ENCODE results near the gene NUCB2.
"Not testable (repeated sequence)": the region's sequence is repeated elsewhere in the genome, so short reads cannot be mapped to it uniquely, and the experiment has no call there.

Gene NUCB2

GRCh38 chr11:17276236-17277023 is at the start of gene NUCB2:
Gene NUCB2, plus strand, starts transcription at chr11:17276739. Its CDS starts 18,585 bp downstream, at chr11:17295324.
- peak; percentile 96 for DNase-seq (ENCODE audit: low spot score)

GRCh38 chr11:17228186-17228925 is 48.2 kb upstream of the NUCB2 start:
- DNase-seq (ENCODE audit: low spot score): not testable (repeated sequence)

GRCh38 chr11:17229481-17230152 is 46.9 kb upstream of the NUCB2 start:
- DNase-seq (ENCODE audit: low spot score): no peak

GRCh38 chr11:17230867-17231851 is 45.4 kb upstream of the NUCB2 start:
- no peak for DNase-seq (ENCODE audit: low spot score)

GRCh38 chr11:17233101-17233500 is 43.4 kb upstream of the NUCB2 start:
- no peak for DNase-seq (ENCODE audit: low spot score)

- peak; percentile 6 for DNase-seq (ENCODE audit: low spot score)
Measured at GRCh38 chr11:17238377-17238776, 38.2 kb upstream of the NUCB2 start.

GRCh38 chr11:17239927-17240326 is 36.6 kb upstream of the NUCB2 start:
- not testable (repeated sequence) for DNase-seq (ENCODE audit: low spot score)

- no peak for DNase-seq (ENCODE audit: low spot score)
Measured at GRCh38 chr11:17240780-17241179, 35.8 kb upstream of the NUCB2 start.

GRCh38 chr11:17242954-17243353 is 33.6 kb upstream of the NUCB2 start:
- not testable (repeated sequence) for DNase-seq (ENCODE audit: low spot score)

- DNase-seq (ENCODE audit: low spot score): no peak
Measured at GRCh38 chr11:17244046-17244445, 32.5 kb upstream of the NUCB2 start.

GRCh38 chr11:17250561-17251350 is 25.8 kb upstream of the NUCB2 start:
- DNase-seq (ENCODE audit: low spot score): no peak

GRCh38 chr11:17252704-17253103 is 23.8 kb upstream of the NUCB2 start:
- no peak for DNase-seq (ENCODE audit: low spot score)

- DNase-seq (ENCODE audit: low spot score): no peak
Measured at GRCh38 chr11:17256512-17256911, 20.0 kb upstream of the NUCB2 start.

- DNase-seq (ENCODE audit: low spot score): no peak
Measured at GRCh38 chr11:17257196-17257595, 19.3 kb upstream of the NUCB2 start.

- DNase-seq (ENCODE audit: low spot score): no peak
Measured at GRCh38 chr11:17258670-17259069, 17.9 kb upstream of the NUCB2 start.

- no peak for DNase-seq (ENCODE audit: low spot score)
Measured at GRCh38 chr11:17259519-17259918, 17.0 kb upstream of the NUCB2 start.

- DNase-seq (ENCODE audit: low spot score): no peak
Measured at GRCh38 chr11:17260020-17260419, 16.5 kb upstream of the NUCB2 start.

- no peak for DNase-seq (ENCODE audit: low spot score)
Measured at GRCh38 chr11:17263769-17264168, 12.8 kb upstream of the NUCB2 start.

GRCh38 chr11:17266781-17267180 is 9.8 kb upstream of the NUCB2 start:
- peak; percentile 55 for DNase-seq (ENCODE audit: low spot score)

GRCh38 chr11:17267576-17267975 is 9.0 kb upstream of the NUCB2 start:
- peak; percentile 25 for DNase-seq (ENCODE audit: low spot score)

- not testable (repeated sequence) for DNase-seq (ENCODE audit: low spot score)
Measured at GRCh38 chr11:17268500-17268899, 8.0 kb upstream of the NUCB2 start.
